ENCODE measurements around the gene MSL3. TPM values are rescaled to one million over a fixed set of nuclear protein-coding genes. Genes with fewer than 3 reads are reported as not detected.
A peak's percentile ranks its signal among the peaks of the same experiment; 100 is the strongest.

The MSL3 gene
- polyA plus RNA-seq, 1 donor (not counting 4 experiments of a cell fraction or from before 2014, with no cell fraction given) = 30.7 TPM

DNA sequence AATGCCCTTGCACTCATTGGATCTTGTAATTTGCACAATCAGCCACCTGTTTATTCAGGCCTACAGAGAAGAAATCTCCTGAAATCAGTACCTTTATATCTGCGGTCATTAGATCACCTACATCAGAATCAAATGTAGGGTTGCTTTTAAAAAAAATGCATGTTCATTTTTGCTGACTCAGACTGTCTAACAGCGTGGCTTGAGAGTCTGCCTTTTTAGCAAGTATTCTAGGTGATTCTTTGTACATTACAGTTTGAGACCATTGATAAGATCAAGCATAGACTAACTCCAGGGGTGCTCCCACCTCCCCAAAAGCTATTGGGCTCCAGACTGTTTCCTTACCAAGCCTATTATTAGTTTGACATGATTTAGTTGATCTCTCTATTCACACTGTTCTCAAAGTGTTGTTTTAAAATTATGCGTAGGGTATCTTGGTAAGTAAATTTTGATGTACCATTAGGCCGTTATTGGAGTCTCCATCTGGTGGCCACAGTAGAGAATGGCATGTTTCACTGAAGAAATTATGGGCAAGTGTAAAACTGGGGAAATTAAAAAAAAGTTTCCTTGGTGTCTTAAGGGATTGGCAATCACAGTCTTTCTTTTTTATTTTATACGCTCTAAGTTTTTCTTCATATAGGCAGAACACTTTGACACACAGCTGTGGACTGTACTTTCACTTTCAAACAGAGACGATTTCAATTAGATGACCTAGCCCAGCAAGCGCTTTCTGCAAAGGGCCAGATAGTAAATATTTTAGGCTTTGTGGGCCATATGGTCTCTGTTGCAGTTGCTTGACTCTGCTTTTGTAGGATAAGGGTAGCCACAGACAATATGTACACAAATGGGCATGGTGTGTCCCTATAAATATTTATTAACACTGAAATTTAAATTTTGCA lies 33.7 kb upstream of the MSL3 start:
- no peaks in the 10 kb centered on the region for H3K36me3 ChIP-seq (ENCODE audit: control insufficient read depth in 2 of 2, extremely low read depth in 1 of 2, insufficient read depth in 2 of 2, low read length in 2 of 2)
- no peaks in the 10 kb centered on the region for H3K9me3 ChIP-seq (ENCODE audit: control insufficient read depth, low read depth, low read length)
- H3K9ac ChIP-seq (ENCODE audit: control insufficient read depth, extremely low read depth, insufficient read depth, low read length) = no peak overlapping the region
- H3K4me1 ChIP-seq (ENCODE audit: control insufficient read depth, extremely low read depth, insufficient read depth, low read length) = no peaks in the 10 kb centered on the region
- H2AFZ ChIP-seq (ENCODE audit: control insufficient read depth, low read length) = no peak overlapping the region
- H3K27ac ChIP-seq (ENCODE audit: control insufficient read depth, insufficient read depth, low read length) = no peak overlapping the region
- dilution Hi-C loops (cut with MboI; ENCODE audit: extremely low pct_ligation_motif_present, low sequenced_read_pairs) = no loop called here
- H3K27me3 ChIP-seq (ENCODE audit: control insufficient read depth, extremely low read depth, insufficient read depth, low read length) = no peaks in the 10 kb centered on the region
- TF ChIP-seq, protein P1, sequence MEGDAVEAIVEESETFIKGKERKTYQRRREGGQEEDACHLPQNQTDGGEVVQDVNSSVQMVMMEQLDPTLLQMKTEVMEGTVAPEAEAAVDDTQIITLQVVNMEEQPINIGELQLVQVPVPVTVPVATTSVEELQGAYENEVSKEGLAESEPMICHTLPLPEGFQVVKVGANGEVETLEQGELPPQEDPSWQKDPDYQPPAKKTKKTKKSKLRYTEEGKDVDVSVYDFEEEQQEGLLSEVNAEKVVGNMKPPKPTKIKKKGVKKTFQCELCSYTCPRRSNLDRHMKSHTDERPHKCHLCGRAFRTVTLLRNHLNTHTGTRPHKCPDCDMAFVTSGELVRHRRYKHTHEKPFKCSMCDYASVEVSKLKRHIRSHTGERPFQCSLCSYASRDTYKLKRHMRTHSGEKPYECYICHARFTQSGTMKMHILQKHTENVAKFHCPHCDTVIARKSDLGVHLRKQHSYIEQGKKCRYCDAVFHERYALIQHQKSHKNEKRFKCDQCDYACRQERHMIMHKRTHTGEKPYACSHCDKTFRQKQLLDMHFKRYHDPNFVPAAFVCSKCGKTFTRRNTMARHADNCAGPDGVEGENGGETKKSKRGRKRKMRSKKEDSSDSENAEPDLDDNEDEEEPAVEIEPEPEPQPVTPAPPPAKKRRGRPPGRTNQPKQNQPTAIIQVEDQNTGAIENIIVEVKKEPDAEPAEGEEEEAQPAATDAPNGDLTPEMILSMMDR (optimal IDR thresholded peaks at IDR 0.05 in 1 of 3, IDR thresholded peaks at IDR 0.05 in 1 of 3, conservative IDR thresholded peaks at IDR 0.05 in 1 of 3; ENCODE audit: extremely low read depth in 1 of 3, insufficient read depth in 2 of 3, low read length in 3 of 3) = peak in 2 of 3 experiments; percentile 52 to 69
- TF ChIP-seq EZH2 (IDR thresholded peaks at IDR 0.05; ENCODE audit: low read length) = no peak
- H4K20me1 ChIP-seq (ENCODE audit: control insufficient read depth, extremely low read depth, insufficient read depth, low read length) = no peaks in the 10 kb centered on the region
- no peak overlapping the region for H3K4me3 ChIP-seq (ENCODE audit: control insufficient read depth in 2 of 3, extremely low read depth in 1 of 3, insufficient read depth in 2 of 3, low read depth in 1 of 3, low read length in 3 of 3)
- DNase-seq (ENCODE audit: low read depth, low spot score) = no peak
- H3K9me1 ChIP-seq (ENCODE audit: control insufficient read depth, extremely low read depth, insufficient read depth, low read length) = no peaks in the 10 kb centered on the region
- no peak overlapping the region for H3K4me2 ChIP-seq (ENCODE audit: control insufficient read depth, extremely low read depth, insufficient read depth, low read depth, low read length)
- no peaks in the 10 kb centered on the region for H3K79me2 ChIP-seq (ENCODE audit: control insufficient read depth, insufficient read depth, low read length)
- no peak for FAIRE-seq

DNA sequence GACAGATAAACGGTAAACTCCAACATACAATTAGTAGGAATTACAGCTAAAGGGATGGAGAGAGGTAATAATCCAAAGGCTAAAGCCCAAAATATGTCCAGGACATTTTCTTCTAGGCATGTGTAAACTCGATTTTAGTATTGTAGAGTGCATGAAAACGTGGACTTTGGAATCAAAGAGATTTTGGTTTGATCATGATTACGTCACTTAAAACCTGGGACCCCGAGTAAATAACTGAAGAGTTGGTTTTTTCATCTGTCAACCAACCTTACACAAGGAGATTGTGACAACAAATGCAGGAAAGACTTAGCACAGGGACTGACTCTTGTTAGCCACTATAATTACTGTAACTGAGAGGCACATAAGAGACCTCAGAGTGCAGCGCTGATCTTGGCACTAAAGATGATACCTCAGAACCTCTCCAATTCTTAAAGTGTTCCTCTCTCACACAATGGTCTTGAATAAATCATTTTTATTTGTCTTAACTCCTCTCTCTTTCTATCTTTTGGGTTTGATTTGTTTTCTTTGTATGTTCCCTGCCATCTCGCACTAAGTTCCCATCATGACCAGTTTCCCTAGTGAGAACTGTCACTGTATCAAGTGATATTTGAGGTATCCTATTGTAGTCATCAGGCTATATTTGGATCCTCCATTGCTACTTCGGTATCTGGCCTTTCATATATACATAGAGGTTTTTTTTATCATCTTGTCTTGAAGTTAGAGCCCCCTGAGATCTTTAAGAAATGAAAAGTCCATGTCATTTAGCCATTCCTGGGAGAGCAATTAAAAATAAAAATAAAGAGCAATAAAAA lies 32.2 kb upstream of the MSL3 start:
- Histone ChIP-seq H3K4me3 (ENCODE audit: control insufficient read depth in 2 of 3, extremely low read depth in 1 of 3, insufficient read depth in 2 of 3, low read depth in 1 of 3, low read length in 3 of 3) (no peak overlapping the region), H3K9ac (ENCODE audit: control insufficient read depth, extremely low read depth, insufficient read depth, low read length) (no peak overlapping the region), H3K36me3 (ENCODE audit: control insufficient read depth in 2 of 2, extremely low read depth in 1 of 2, insufficient read depth in 2 of 2, low read length in 2 of 2) (no peaks in the 10 kb centered on the region), H3K4me1 (ENCODE audit: control insufficient read depth, extremely low read depth, insufficient read depth, low read length) (no peaks in the 10 kb centered on the region), H3K9me1 (ENCODE audit: control insufficient read depth, extremely low read depth, insufficient read depth, low read length) (no peaks in the 10 kb centered on the region), H2AFZ (ENCODE audit: control insufficient read depth, low read length) (no peak overlapping the region), H3K9me3 (ENCODE audit: control insufficient read depth, low read depth, low read length) (no peaks in the 10 kb centered on the region), H3K4me2 (ENCODE audit: control insufficient read depth, extremely low read depth, insufficient read depth, low read depth, low read length) (no peak overlapping the region), H3K27me3 (ENCODE audit: control insufficient read depth, extremely low read depth, insufficient read depth, low read length) (no peaks in the 10 kb centered on the region), H4K20me1 (ENCODE audit: control insufficient read depth, extremely low read depth, insufficient read depth, low read length) (no peaks in the 10 kb centered on the region), H3K27ac (ENCODE audit: control insufficient read depth, insufficient read depth, low read length) (no peak overlapping the region), H3K79me2 (ENCODE audit: control insufficient read depth, insufficient read depth, low read length) (no peaks in the 10 kb centered on the region)
- FAIRE-seq (no peak), DNase-seq (ENCODE audit: low read depth, low spot score) (no peak)
- TF ChIP-seq, protein P1 (optimal IDR thresholded peaks at IDR 0.05 in 1 of 3, IDR thresholded peaks at IDR 0.05 in 1 of 3, conservative IDR thresholded peaks at IDR 0.05 in 1 of 3; ENCODE audit: extremely low read depth in 1 of 3, insufficient read depth in 2 of 3, low read length in 3 of 3) = no peak
- no peak for TF ChIP-seq EZH2 (IDR thresholded peaks at IDR 0.05; ENCODE audit: low read length)
- dilution Hi-C loops (cut with MboI; ENCODE audit: extremely low pct_ligation_motif_present, low sequenced_read_pairs) = no loop called here

Measured in keratinocyte (primary cell).